DOHH2 (cell line): ENCODE data around the gene DTHD1.

Experiments
- H3F3A ChIP-seq: fragments of 200-600 bp; sonication (generic), shearing (Covaris generic); 2 replicates; pipeline ENCODE4 v1.6.0; 2016; ENCODE audit warnings: antibody characterized with exemption, mild to moderate bottlenecking; ENCODE audit not compliant: control insufficient read depth, insufficient read depth
- H3K27ac ChIP-seq: fragments of 200-600 bp; sonication (generic); 2 replicates; pipeline ENCODE4 v1.5.1; 2014; ENCODE audit warnings: low read depth, mild to moderate bottlenecking, low read length, moderate library complexity
- H3K27me3 ChIP-seq: fragments of 200-600 bp; sonication (generic); 2 replicates; pipeline ENCODE4 v1.6.1; 2014; ENCODE audit warnings: mild to moderate bottlenecking, low read length, mixed read lengths; ENCODE audit not compliant: control insufficient read depth
- H3K36me3 ChIP-seq: fragments of 200-600 bp; sonication (generic); 2 replicates; pipeline ENCODE4 v1.6.1; 2014; ENCODE audit warnings: mild to moderate bottlenecking, low read length, moderate library complexity, mixed read lengths; ENCODE audit not compliant: control insufficient read depth
- H3K4me1 ChIP-seq: fragments of 200-600 bp; sonication (generic); 2 replicates; pipeline ENCODE4 v1.6.1; 2014; ENCODE audit warnings: mild to moderate bottlenecking, low read length, mixed read lengths; ENCODE audit not compliant: control insufficient read depth
- H3K4me2 ChIP-seq: fragments of 200-600 bp; sonication (generic); 2 replicates; pipeline ENCODE4 v1.6.0; 2014; ENCODE audit warnings: mild to moderate bottlenecking, low read length, moderate library complexity
- H3K4me3 ChIP-seq: fragments of 200-600 bp; sonication (generic); 2 replicates; pipeline ENCODE4 v1.5.1; 2014; ENCODE audit warnings: mild to moderate bottlenecking, low read length, mixed read lengths
- H3K79me2 ChIP-seq: fragments of 200-600 bp; sonication (generic); 2 replicates; pipeline ENCODE4 v1.6.1; 2014; ENCODE audit warnings: mild to moderate bottlenecking, low read length, mixed read lengths; ENCODE audit not compliant: control insufficient read depth
- H3K9me2 ChIP-seq: fragments of 200-600 bp; sonication (generic); replicated peaks from 2 replicates; pipeline ENCODE4 v1.6.1; 2014; ENCODE audit warnings: mild to moderate bottlenecking, low read length, mixed read lengths; ENCODE audit not compliant: control insufficient read depth
- H3K9me3 ChIP-seq: fragments of 200-600 bp; sonication (generic); 2 replicates; pipeline ENCODE4 v1.6.1; 2014; ENCODE audit warnings: antibody characterized with exemption, low read length, mixed read lengths; ENCODE audit not compliant: control insufficient read depth, insufficient read depth
- H4K20me1 ChIP-seq: fragments of 200-600 bp; sonication (generic); 2 replicates; pipeline ENCODE4 v1.6.0; 2014; ENCODE audit warnings: low read depth, mild to moderate bottlenecking, antibody characterized with exemption, low read length, moderate library complexity; ENCODE audit not compliant: control insufficient read depth, insufficient read depth
- EZH2phosphoT487 ChIP-seq: fragments of 200-600 bp; sonication (generic); IDR thresholded peaks from 2 replicates; pipeline ENCODE4 v1.6.1; 2017; ENCODE audit warnings: borderline replicate concordance, mild to moderate bottlenecking, antibody characterized with exemption, low read length, moderate library complexity, mixed read lengths
- TF ChIP-seq, protein P1 (sequence below): fragments of 200-600 bp; sonication (generic); IDR thresholded peaks from one replicate; pipeline ENCODE4 v1.5.1; 2014; ENCODE audit warnings: antibody characterized with exemption, mild to moderate bottlenecking, low read depth, low read length; ENCODE audit not compliant: poor library complexity, severe bottlenecking

Gene DTHD1

DNA sequence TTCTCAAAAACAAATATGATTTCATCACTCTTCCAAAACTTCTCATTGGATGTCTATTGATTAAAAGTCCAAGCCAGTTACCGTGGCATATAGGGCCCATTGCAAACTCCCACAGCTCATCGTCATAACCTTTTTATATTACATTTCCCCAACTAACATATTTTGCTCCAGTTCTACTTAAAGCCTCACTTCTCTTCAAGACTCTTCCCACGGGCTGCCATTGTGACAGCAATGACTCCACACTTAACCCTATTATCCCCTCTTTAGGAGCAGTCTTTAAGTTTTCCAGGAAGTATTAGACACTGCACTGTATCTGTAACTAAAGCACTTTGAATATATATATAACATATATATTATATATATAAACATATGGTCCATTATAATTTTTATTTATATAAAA is 44.5 kb downstream of the DTHD1 start:
- TF ChIP-seq, protein P1, sequence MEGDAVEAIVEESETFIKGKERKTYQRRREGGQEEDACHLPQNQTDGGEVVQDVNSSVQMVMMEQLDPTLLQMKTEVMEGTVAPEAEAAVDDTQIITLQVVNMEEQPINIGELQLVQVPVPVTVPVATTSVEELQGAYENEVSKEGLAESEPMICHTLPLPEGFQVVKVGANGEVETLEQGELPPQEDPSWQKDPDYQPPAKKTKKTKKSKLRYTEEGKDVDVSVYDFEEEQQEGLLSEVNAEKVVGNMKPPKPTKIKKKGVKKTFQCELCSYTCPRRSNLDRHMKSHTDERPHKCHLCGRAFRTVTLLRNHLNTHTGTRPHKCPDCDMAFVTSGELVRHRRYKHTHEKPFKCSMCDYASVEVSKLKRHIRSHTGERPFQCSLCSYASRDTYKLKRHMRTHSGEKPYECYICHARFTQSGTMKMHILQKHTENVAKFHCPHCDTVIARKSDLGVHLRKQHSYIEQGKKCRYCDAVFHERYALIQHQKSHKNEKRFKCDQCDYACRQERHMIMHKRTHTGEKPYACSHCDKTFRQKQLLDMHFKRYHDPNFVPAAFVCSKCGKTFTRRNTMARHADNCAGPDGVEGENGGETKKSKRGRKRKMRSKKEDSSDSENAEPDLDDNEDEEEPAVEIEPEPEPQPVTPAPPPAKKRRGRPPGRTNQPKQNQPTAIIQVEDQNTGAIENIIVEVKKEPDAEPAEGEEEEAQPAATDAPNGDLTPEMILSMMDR = no peak
- no peak for TF ChIP-seq EZH2phosphoT487
- Histone ChIP-seq H3K27me3 (no peaks in the 10 kb centered on the region), H4K20me1 (no peaks in the 10 kb centered on the region), H3K4me2 (no peak overlapping the region), H3K36me3 (no peaks in the 10 kb centered on the region), H3K9me2 (no peaks in the 10 kb centered on the region), H3K4me3 (no peak overlapping the region), H3K9me3 (no peaks in the 10 kb centered on the region), H3F3A (no peaks in the 10 kb centered on the region), H3K4me1 (no peaks in the 10 kb centered on the region), H3K79me2 (no peaks in the 10 kb centered on the region), H3K27ac (no peak overlapping the region)

DNA sequence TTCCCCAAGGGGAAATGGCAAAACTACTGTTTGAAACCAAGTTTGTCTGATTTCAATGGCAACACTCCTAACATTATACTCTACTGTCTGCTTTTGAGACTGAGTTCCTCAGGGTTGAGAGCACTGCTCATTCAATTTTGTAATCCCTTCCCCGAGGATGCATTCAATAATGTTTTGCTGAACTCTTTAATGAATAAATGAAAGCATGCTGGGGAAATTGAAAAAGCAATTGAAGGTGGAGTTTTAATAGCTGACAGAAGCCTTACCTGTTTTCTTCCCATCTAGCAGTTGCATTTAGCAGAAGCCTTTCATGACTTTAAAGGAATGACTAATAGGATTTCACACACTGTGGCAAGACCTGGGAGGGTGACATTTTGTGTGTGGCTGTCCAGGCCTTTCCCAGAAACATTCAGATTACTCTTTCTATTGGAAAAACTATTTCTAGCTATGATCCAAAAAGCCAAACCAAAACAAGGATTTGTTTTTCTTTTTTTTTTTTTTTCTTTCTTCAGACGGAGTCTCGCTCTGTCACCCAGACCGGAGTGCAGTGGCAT is 45.1 kb downstream of the DTHD1 start:
- H3K9me2 ChIP-seq = no peaks in the 10 kb centered on the region
- no peaks in the 10 kb centered on the region for H3K9me3 ChIP-seq
- H4K20me1 ChIP-seq = no peaks in the 10 kb centered on the region
- H3K4me1 ChIP-seq = no peaks in the 10 kb centered on the region
- no peaks in the 10 kb centered on the region for H3F3A ChIP-seq
- H3K27me3 ChIP-seq = no peaks in the 10 kb centered on the region
- H3K79me2 ChIP-seq = no peaks in the 10 kb centered on the region
- no peak for TF ChIP-seq EZH2phosphoT487
- TF ChIP-seq, protein P1 = no peak
- H3K27ac ChIP-seq = no peak overlapping the region
- H3K4me3 ChIP-seq = no peak overlapping the region
- H3K4me2 ChIP-seq = no peak overlapping the region
- H3K36me3 ChIP-seq = no peaks in the 10 kb centered on the region

DNA sequence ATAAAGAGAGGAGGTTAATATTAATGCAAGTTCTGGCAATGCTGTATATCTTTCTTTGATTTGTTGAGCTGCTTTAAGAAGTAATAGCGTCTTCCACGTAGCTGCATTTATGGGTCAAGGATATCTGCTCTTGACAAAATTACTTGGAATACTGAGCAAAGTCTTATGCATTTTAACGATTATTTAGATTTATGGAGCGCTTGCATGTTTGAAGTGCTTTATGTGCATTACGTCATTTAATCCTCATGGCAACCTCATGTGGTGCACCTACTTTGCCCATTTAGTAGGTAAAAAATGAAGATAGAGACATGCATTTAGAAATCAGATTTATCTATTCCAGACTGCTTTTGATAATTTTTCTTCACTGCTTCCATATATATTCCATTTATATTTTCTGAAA is 46.0 kb downstream of the DTHD1 start:
- no peak overlapping the region for H3K4me3 ChIP-seq
- no peaks in the 10 kb centered on the region for H4K20me1 ChIP-seq
- no peaks in the 10 kb centered on the region for H3K36me3 ChIP-seq
- no peak overlapping the region for H3K4me2 ChIP-seq
- no peaks in the 10 kb centered on the region for H3K9me3 ChIP-seq
- no peaks in the 10 kb centered on the region for H3K9me2 ChIP-seq
- no peaks in the 10 kb centered on the region for H3K27me3 ChIP-seq
- no peaks in the 10 kb centered on the region for H3K79me2 ChIP-seq
- H3K27ac ChIP-seq = no peak overlapping the region
- H3F3A ChIP-seq = no peaks in the 10 kb centered on the region
- no peaks in the 10 kb centered on the region for H3K4me1 ChIP-seq
- no peak for TF ChIP-seq EZH2phosphoT487
- TF ChIP-seq, protein P1 = no peak
